OCI-LY1 (cell line): ENCODE data around the gene CDC25C.
A peak's percentile ranks its signal among the peaks of the same experiment; 100 is the strongest.

Source experiments
- H2AFZ ChIP-seq: fragments of 200-600 bp; sonication (generic), shearing (Covaris generic); 2 replicates; pipeline ENCODE4 v1.6.0; 2014; ENCODE audit warnings: antibody characterized with exemption, mild to moderate bottlenecking, low read length
- H3F3A ChIP-seq: fragments of 200-600 bp; sonication (generic), shearing (Covaris generic); 2 replicates; pipeline ENCODE4 v1.6.0; 2014; ENCODE audit warnings: mild to moderate bottlenecking, antibody characterized with exemption, low read length, moderate library complexity; ENCODE audit not compliant: insufficient read depth
- H3K27ac ChIP-seq: fragments of 200-600 bp; sonication (generic); 2 replicates; pipeline ENCODE4 v1.5.1; 2014; ENCODE audit warnings: low read length, mixed run types, mild to moderate bottlenecking, low read depth; ENCODE audit not compliant: poor library complexity, severe bottlenecking
- H3K27me3 ChIP-seq: fragments of 200-600 bp; sonication (generic); 2 replicates; pipeline ENCODE4 v1.6.0; 2014; ENCODE audit warnings: antibody characterized with exemption, mild to moderate bottlenecking, low read length, moderate library complexity; ENCODE audit not compliant: insufficient read depth
- H3K36me3 ChIP-seq: fragments of 200-600 bp; sonication (generic); 2 replicates; pipeline ENCODE4 v1.6.1; 2014; ENCODE audit warnings: mild to moderate bottlenecking, antibody characterized with exemption, low read length, moderate library complexity, mixed read lengths; ENCODE audit not compliant: insufficient read depth
- H3K4me1 ChIP-seq: fragments of 200-600 bp; sonication (generic); 2 replicates; pipeline ENCODE4 v1.5.1; 2014; ENCODE audit warnings: mild to moderate bottlenecking, low read length, moderate library complexity; ENCODE audit not compliant: insufficient read depth, severe bottlenecking
- H3K4me2 ChIP-seq: fragments of 200-600 bp; sonication (generic), shearing (Covaris generic); 2 replicates; pipeline ENCODE4 v1.6.1; 2014; ENCODE audit warnings: low read length
- H3K4me3 ChIP-seq: fragments of 200-600 bp; sonication (generic); 2 replicates; pipeline ENCODE4 v1.5.1; 2014; ENCODE audit warnings: low read length, low read depth, mild to moderate bottlenecking, mixed read lengths; ENCODE audit not compliant: poor library complexity, severe bottlenecking
- H3K79me2 ChIP-seq: fragments of 200-600 bp; shearing (Covaris generic); 2 replicates; pipeline ENCODE4 v1.6.1; 2016; ENCODE audit warnings: mixed run types, low read length, mixed read lengths; ENCODE audit not compliant: insufficient read depth
- H3K9ac ChIP-seq: fragments of 200-600 bp; sonication (generic), shearing (Covaris generic); 2 replicates; pipeline ENCODE4 v1.6.1; 2014; ENCODE audit warnings: mild to moderate bottlenecking, low read length, mixed read lengths
- H3K9me2 ChIP-seq: fragments of 200-600 bp; sonication (generic), shearing (Covaris generic); 2 replicates; pipeline ENCODE4 v1.6.1; 2014; ENCODE audit warnings: low read depth, mild to moderate bottlenecking, low read length, mixed read lengths
- H3K9me3 ChIP-seq: fragments of 200-600 bp; shearing (Covaris generic); 2 replicates; pipeline ENCODE4 v1.6.1; 2014; ENCODE audit warnings: low read length, mixed read lengths
- H4K20me1 ChIP-seq: fragments of 200-600 bp; sonication (generic), shearing (Covaris generic); 2 replicates; pipeline ENCODE4 v1.6.0; 2016; ENCODE audit warnings: mild to moderate bottlenecking, low read length; ENCODE audit not compliant: insufficient read depth
- EZH2 ChIP-seq: fragments of 200-600 bp; sonication (generic), shearing (Covaris generic); IDR thresholded peaks from 2 replicates; pipeline ENCODE4 v1.8.0; 2017; ENCODE audit warnings: borderline replicate concordance, mixed run types, mild to moderate bottlenecking, antibody characterized with exemption, low read length, moderate library complexity, mixed read lengths
- TF ChIP-seq, protein P1 (sequence below): fragments of 200-600 bp; sonication (generic), shearing (Covaris generic); IDR thresholded peaks from 2 replicates; pipeline ENCODE4 v1.5.1; 2017; ENCODE audit warnings: mild to moderate bottlenecking, antibody characterized with exemption, low read length, moderate library complexity, mixed read lengths

Gene CDC25C

DNA sequence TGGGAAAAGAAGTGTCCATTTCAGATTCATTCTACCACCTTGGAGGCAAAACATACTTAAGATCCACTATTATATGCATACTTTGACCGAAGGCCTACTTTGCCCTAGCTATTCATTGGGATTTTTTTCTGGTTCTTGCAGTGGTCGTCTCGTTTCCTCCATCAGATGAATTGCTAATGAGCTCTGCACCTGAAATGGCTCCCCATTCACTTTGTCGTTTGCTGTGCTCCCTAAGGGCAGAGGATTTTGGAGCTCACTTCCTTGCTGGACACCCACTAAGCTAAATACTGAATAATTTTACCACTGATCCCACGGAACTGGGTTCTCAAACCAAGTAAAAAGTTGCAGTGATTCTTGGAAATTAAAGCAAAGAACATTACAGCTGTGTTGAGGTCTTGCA is 22.8 kb upstream of the CDC25C start:
- H3K9ac ChIP-seq: peak overlapping the region; percentile 94
- 0 out of 2 replicates have a peak, but pooled peaks cover 3% of the 10 kb centered on the region for H3F3A ChIP-seq
- no peaks in the 10 kb centered on the region for H3K9me2 ChIP-seq
- no peaks in the 10 kb centered on the region for H3K27me3 ChIP-seq
- H3K36me3 ChIP-seq: peaks cover 17% of the 10 kb centered on the region
- H3K4me3 ChIP-seq: peak overlapping the region; percentile 98
- peak overlapping the region; percentile 95 for H3K4me2 ChIP-seq
- peaks cover 62% of the 10 kb centered on the region for H3K79me2 ChIP-seq
- peak overlapping the region; percentile 93 for H3K27ac ChIP-seq
- TF ChIP-seq, protein P1, sequence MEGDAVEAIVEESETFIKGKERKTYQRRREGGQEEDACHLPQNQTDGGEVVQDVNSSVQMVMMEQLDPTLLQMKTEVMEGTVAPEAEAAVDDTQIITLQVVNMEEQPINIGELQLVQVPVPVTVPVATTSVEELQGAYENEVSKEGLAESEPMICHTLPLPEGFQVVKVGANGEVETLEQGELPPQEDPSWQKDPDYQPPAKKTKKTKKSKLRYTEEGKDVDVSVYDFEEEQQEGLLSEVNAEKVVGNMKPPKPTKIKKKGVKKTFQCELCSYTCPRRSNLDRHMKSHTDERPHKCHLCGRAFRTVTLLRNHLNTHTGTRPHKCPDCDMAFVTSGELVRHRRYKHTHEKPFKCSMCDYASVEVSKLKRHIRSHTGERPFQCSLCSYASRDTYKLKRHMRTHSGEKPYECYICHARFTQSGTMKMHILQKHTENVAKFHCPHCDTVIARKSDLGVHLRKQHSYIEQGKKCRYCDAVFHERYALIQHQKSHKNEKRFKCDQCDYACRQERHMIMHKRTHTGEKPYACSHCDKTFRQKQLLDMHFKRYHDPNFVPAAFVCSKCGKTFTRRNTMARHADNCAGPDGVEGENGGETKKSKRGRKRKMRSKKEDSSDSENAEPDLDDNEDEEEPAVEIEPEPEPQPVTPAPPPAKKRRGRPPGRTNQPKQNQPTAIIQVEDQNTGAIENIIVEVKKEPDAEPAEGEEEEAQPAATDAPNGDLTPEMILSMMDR: no peak
- no peak for TF ChIP-seq EZH2
- peaks cover 28% of the 10 kb centered on the region for H3K4me1 ChIP-seq
- no peaks in the 10 kb centered on the region for H3K9me3 ChIP-seq
- H2AFZ ChIP-seq: no peak overlapping the region
- H4K20me1 ChIP-seq: no peaks in the 10 kb centered on the region

DNA sequence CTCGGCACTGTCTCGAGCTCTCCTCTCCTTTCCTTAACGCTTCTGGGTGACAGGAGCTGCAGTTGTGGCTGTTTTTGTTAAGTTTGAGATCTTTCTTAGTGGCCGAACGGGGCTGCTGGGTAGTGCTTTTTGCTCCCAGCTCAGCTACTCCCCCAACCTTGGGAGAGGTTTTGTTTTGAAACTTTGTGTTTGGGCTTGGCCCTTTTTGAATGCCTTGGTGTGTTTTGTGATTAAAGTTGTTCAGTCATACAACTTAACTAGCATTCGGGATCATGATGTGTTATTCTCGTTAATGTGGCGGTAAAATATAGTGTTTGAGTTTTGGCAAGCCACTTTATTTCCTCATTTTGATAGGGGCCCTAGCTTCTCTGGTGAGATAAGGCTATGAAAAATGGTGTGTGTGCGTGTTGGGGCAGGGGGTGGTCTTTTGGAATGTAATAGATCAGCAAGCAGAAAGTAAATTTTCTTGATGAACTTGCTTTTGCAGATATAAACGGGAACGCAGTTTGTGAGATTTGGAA is 22.0 kb upstream of the CDC25C start:
- H3K36me3 ChIP-seq: peaks cover 24% of the 10 kb centered on the region
- TF ChIP-seq, protein P1: no peak
- TF ChIP-seq EZH2: no peak
- H3K79me2 ChIP-seq: peaks cover 55% of the 10 kb centered on the region
- peak overlapping the region; percentile 94 for H3K9ac ChIP-seq
- H3F3A ChIP-seq: 0 out of 2 replicates have a peak, but pooled peaks cover 3% of the 10 kb centered on the region
- peak overlapping the region; percentile 93 for H3K27ac ChIP-seq
- H3K27me3 ChIP-seq: no peaks in the 10 kb centered on the region
- H2AFZ ChIP-seq: no peak overlapping the region
- H3K4me2 ChIP-seq: peak overlapping the region; percentile 95
- H3K9me3 ChIP-seq: no peaks in the 10 kb centered on the region
- H3K9me2 ChIP-seq: no peaks in the 10 kb centered on the region
- H4K20me1 ChIP-seq: no peaks in the 10 kb centered on the region
- peaks cover 26% of the 10 kb centered on the region for H3K4me1 ChIP-seq
- peak overlapping the region; percentile 98 for H3K4me3 ChIP-seq

DNA sequence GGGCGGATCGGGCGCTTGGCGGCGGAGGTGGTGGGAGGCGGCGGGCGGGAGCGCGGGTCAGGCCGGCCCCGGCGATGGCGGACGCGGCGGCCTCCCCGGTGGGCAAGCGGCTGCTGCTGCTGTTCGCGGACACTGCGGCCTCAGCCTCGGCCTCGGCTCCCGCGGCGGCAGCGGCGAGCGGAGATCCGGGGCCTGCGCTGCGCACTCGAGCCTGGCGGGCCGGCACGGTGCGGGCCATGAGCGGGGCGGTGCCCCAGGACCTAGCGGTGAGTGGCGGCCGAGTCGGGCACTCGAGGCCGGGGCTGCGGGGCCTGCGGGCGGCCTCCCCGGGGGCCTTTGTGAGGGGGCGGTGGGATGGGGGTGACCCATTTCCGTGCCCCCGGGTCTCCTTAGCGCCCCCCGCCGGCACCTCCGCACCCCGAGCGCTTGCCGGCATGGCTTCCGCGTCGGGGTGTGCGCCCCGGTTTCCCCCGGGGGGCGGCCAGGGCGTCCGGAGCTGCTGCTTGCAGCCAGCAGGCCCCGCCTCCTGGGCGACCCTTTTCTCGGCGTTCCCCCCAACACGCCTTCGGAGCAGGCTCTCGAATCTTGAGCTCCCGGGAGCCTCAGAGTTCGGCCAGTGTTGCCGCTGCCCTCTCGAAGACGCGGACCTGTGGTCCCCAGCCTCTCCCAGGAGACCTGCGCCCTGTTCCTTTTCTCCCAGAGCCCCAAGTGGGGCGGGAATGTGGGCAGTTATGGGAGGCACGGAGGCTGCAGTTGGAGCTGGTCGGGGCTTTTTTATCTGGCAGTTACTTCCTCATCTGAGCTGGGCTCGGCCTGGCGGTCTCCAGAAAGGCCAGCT is 21.3 kb upstream of the CDC25C start:
- H3F3A ChIP-seq: 0 out of 2 replicates have a peak, but pooled peaks cover 3% of the 10 kb centered on the region
- peak overlapping the region; percentile 93 for H3K27ac ChIP-seq
- H2AFZ ChIP-seq: no peak overlapping the region
- H3K79me2 ChIP-seq: peaks cover 50% of the 10 kb centered on the region
- H3K9ac ChIP-seq: peak overlapping the region; percentile 94
- H3K4me3 ChIP-seq: peak overlapping the region; percentile 98
- no peaks in the 10 kb centered on the region for H3K9me2 ChIP-seq
- peaks cover 26% of the 10 kb centered on the region for H3K4me1 ChIP-seq
- peak overlapping the region; percentile 95 for H3K4me2 ChIP-seq
- H3K36me3 ChIP-seq: peaks cover 30% of the 10 kb centered on the region
- H3K9me3 ChIP-seq: no peaks in the 10 kb centered on the region
- TF ChIP-seq, protein P1: 0 out of 2 replicates have a peak, but pooled peaks have one; percentile 25
- TF ChIP-seq EZH2: no peak
- no peaks in the 10 kb centered on the region for H4K20me1 ChIP-seq
- H3K27me3 ChIP-seq: no peaks in the 10 kb centered on the region
